Spleen (tissue), 7 donors: ENCODE data around the gene ITPR1.

Source experiments
- CTCF ChIP-seq, 11 experiments: fragments of 200-600 bp in 7 of 11; fragments of 450-650 bp in 4 of 11; sonication (generic) in 4 of 11; IDR thresholded peaks in 8 of 11; conservative IDR thresholded peaks in 3 of 11; 1 replicate in 7 of 11; 2 replicates in 4 of 11; pipeline versions ENCODE4 v1.4.0 to v1.8.0; 2016 to 2021; ENCODE audit warnings: antibody characterized with exemption in 11 of 11, inconsistent platforms in 4 of 11, mild to moderate bottlenecking in 1 of 11
- POLR2A ChIP-seq, 3 donors: fragments of 450-650 bp; IDR thresholded peaks; one replicate each; pipeline ENCODE4 v1.5.1; 2017; ENCODE audit warnings: antibody characterized with exemption in 3 of 3, mild to moderate bottlenecking in 1 of 3
- POLR2AphosphoS5 ChIP-seq, 3 donors: sonication (generic); formaldehyde crosslinking; IDR thresholded peaks; one replicate each; pipeline ENCODE4 v1.5.1; 2017; ENCODE audit warnings: antibody characterized with exemption in 3 of 3
- donor health status: DM: no; HTN: no; CAD: no; lungs with moderate emphysema.
- donor health status: DM: no; HTN: no; CAD: no.
- donor health status: DM: no; HTN: no; CAD: no.

DNA sequence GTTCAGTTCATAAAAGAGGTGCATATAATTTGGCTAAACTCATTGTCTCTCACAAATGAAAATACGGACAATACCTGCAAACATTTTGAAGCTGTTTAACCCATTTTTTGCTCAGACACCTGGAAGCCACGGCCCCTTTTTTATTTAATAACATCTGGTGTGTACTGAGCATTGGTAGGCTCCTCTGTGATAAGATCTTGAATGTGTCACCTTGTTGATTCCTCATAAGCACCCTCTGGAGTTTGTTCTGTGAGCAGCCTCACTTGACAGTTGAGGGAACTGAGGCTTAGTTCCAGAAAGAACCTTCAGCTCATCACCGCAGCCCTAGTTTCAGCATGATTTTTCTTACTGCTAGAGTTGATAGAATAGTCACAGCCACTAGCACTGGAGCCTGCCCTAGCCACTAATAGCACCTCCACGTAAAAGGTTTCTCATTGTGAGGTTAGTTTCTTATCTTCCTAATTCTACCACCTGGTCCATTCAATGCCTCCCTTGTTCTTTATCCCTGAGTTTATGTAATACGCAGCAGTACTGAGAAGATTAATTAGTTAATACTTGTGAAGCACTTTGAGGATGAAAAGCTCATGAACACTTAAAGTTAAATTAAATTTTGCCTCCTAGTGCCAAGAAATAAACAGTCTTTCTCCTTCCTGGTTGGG lies 71.9 kb downstream of the ITPR1 start:
- no peak for TF ChIP-seq POLR2A (IDR thresholded peaks at IDR 0.05)
- TF ChIP-seq CTCF (IDR thresholded peaks at IDR 0.05 in 8 of 11, conservative IDR thresholded peaks at IDR 0.05 in 3 of 11), result no peak
- no peak for TF ChIP-seq POLR2AphosphoS5 (IDR thresholded peaks at IDR 0.05)
